DMS153 treated with DMSO at 0.1 percent for 48 hours (cell line): ENCODE results near the gene ABHD12.

Source experiments
- DNase-seq: peaks from one replicate; lab custom pipeline; 2025; ENCODE audit not compliant: unreplicated experiment; lab: John Stamatoyannopoulos, UW

The ABHD12 gene

GRCh38 chr20:25382704-25383370 lies 7.8 kb downstream of the ABHD12 start:
- DNase-seq, result no peak

GRCh38 chr20:25380945-25381614 lies 9.6 kb downstream of the ABHD12 start:
- DNase-seq, result no peak

DNA sequence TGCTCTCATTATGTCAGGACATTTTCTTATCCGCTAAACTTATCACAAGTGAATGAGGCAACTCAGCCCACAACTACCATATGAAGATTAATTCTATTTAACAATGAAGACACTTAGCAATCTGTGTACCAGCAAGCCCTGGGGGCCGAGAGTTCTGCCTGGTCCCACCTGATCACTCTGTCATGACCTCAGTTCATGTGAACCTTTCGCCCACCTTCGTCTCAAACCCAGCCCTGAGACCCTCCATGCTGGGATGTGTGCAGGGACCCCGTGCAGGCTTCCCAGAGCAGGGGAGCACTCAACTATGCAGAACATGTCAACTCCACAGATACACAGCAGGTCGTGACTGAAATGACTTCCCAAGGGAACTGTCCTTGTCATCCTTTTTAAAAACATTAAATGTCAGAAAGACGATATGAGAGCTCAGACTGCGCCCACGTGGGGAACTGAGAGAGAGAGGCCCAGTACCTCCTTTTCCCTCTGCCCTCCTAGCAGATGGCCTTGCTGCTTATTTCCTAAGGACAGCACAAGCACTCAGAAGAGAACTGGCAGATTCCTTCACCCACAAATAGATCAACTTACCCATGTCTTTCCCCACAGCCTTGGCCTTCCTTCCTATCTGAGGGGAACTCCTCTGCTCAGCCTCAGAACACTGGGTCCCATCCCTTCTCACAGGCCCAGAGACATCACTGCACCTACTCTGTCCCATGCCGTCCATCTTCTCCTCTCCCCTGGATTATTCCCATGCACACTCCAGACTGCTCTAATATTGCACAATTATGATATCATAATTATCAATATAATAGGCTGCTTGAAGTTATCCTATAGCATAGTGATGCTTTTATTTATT lies 11.5 kb downstream of the ABHD12 start:
- no peak for DNase-seq

DNA sequence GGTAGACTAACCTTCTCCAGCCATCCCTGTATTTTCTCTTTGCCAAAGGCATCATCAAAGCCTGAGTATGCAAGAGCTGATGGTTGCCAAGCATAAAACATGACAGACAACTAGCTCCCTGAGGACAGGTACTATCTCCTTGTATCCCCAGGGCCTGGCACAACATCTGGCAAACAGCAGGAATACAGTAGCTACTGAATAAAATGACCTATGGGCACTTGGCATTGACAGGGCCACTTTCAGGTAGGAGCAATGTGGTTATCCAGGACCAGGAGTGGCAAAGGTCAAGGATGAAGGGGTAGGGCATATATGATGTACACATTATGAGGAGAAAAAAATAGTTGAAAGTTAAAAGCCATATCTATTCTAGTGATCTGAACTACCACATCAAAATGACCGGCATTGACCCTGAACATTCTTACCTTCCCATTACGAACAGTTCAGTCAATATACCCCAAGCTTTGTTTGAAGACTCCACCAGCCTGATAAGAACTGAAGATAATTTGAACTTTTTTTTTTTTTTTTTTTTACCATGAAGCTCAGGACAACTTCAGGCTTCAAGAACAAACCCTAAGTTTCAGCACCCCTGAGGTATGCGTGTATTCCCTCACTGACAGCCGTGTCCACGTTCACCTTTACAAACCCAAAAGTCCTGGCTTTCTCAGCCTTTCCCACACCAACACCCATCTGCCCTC lies 12.3 kb downstream of the ABHD12 start:
- no peak for DNase-seq

DNA sequence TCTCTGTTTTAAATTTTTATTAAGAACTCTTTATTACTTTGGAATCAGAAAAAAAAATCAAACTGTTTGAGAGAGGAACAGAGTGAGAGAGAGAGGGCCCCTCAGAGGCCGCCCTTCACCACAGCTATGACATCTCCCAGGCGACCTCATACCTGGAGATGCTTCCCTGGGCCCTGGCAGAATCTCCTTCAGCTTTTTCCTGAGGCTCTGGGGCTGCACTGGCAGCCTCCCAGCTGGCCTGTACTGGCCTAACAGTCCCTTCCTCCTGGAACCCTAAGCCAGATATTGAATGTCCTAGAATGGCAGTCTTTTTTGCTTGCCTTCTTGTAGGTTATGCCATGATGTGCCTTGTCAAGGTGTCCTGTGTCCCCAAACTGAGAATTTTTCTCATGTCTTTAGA lies 13.7 kb downstream of the ABHD12 start:
- no peak for DNase-seq

GRCh38 chr20:25376236-25376635 lies 14.4 kb downstream of the ABHD12 start:
- no peak for DNase-seq

- no peak for DNase-seq
Observed at GRCh38 chr20:25374842-25375241, 15.8 kb downstream of the ABHD12 start.

- DNase-seq, result no peak
Observed at GRCh38 chr20:25372584-25373336, 17.9 kb downstream of the ABHD12 start.

DNA sequence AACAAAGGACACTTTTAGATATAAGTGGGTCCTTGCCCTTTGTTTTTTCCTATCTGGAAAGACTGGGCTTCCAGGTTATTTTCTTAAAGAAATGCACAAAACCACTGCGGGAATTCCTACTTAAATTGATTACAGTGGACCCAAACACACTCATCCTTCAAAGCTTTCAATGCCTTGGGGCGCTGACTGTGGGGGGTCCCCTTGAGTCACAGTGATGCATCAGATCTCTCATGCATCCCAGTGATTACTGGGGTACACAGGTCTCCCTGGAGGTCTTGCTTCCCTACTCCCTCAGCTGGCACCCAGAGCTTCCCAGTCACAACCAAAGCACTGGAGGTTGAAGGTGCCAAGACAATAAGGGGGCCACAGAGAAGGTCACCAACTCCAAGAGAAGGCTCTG lies 20.7 kb downstream of the ABHD12 start:
- no peak for DNase-seq

GRCh38 chr20:25369529-25369928 lies 21.1 kb downstream of the ABHD12 start:
- DNase-seq, result no peak

DNA sequence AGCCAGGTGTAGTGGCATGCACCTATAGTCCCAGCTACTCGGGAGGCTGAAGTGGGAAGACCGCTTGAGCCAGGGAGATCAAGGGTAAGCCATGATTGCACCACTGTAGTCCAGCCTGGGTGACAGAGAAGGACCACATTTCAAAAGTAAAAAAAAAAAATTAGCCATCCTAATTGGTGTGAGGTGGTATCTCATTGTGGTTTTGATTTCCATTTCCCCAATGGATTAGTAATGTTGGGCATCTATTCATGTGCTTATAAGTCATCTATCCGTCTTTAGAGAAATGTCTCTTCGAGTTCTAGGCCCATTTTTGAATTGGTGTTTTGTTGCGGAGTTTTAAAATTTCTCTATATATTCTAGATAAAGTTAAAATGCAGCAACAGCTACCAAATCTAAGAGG lies 21.7 kb downstream of the ABHD12 start:
- DNase-seq, result no peak

- no peak for DNase-seq
Observed at GRCh38 chr20:25368526-25368925, 22.1 kb downstream of the ABHD12 start.

- no peak for DNase-seq
Observed at GRCh38 chr20:25364879-25365699, 25.5 kb downstream of the ABHD12 start.

DNA sequence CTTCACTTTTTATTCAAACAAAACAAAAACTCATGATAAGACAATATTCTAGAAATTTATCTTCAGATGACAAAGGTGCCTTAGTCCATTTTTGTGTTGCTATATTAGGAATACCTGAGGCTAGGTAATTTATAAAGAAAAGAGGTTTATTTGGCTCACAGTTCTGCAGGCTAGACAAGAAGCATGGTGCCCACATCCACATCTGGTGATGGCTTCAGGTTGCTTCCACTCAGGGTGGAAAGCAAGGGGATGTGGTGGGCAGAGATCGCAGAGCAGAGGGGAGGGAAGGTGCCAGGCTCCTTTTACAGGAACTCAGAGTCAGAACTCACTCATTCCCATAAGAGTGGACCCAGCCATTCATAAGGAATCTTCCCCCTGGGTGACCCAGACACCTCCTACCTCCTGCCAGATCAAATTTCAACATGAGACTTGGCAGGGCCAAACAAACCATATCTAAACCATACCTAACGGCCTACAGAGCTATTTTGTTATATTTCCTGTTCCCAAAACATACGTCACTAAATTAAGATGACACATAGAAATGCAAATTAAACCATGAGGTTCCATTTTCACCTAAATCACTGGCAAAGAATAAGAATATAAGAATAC lies 26.4 kb downstream of the ABHD12 start:
- DNase-seq, result no peak

DNA sequence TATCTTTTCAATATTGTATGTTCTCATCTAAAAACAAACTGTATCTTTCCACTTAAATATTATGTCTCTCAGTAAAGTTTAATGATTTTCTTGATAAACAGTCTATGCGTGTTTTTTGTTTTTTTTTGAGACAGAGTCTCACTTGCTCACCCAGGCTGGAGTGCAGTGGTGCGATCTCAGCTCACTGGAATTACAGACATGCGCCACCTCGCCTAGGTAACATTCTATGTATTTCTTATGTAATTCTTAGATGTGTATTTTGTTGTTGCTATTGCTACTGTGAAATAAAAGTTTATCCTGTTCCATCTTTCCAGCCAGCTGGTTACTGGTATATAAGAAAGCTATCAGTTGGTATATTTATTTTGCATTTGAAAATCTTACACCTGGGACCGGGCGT lies 29.4 kb downstream of the ABHD12 start:
- DNase-seq, result no peak

DNA sequence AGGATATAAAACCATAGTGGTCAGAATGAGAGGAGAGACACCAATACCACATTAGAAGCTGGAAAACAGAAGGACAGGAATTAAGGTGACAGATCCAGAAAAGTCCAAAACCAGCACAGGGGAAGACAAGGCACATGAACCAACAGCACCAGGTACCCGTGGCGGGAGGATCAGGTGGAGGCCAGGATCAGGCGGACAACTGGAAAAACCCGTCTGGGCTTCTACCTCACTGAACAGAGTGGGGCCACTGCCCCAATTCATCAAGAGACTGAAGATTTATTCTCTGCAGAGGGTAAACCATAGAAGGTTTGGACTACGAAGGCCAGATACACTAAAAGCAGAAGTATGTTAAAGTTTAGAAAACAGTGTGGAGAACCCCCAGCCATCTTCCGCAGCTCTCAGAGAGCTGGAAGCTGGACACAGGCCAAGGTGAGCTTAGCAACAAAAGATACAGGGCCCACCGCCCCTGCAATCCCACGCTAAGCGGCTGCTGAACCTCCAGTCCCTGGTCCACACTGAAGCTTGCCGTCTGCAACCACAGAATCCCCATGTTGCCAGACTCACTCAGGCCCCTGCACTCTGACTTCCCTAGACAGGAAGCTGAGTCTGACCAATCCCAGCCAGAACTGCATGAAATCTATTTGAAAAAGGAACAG lies 29.9 kb downstream of the ABHD12 start:
- no peak for DNase-seq

GRCh38 chr20:25356271-25356933 lies 34.2 kb downstream of the ABHD12 start:
- DNase-seq, result no peak

DNA sequence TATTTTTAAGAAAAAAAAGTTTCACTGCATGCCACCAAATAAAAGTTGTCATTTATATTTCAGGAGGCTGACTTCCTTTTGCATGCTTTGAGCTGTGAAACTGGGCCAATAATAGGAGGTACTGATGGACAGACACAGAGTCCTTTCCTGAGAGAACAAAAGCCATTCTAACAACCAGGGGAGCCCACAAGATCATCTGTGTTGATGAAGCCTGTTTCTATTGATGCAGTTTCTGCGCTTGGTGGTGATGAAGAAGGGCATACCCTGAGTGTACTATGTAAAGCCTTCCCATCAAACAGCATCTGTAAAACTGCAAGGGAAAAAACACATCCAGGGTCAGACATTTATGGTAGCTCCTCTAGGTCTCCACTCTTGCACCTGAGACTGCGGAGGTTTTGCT lies 34.8 kb downstream of the ABHD12 start:
- DNase-seq, result no peak
